ENCODE measurements around the gene RASA3. TPM values are rescaled to one million over a fixed set of nuclear protein-coding genes. Genes with fewer than 3 reads are reported as not detected.

Gene RASA3
- total and polyA plus RNA-seq, 2 of the 4 experiments (the other 2 are of a cell fraction) = 21.0 to 31.4 TPM

- intact Hi-C loops (cut with micrococcal nuclease) (no loop called here), dilution Hi-C loops (cut with HindIII; ENCODE audit: low sequenced_read_pairs, unreplicated experiment) (no loop called here), in situ Hi-C loops (cut with MboI; ENCODE audit: low sequenced_read_pairs) (no loop called here)
- Histone ChIP-seq H2BK15ac (ENCODE audit: low read depth, low read length) (no peak overlapping the region), H3K27ac (ENCODE audit: insufficient read depth, low read length) (no peak overlapping the region), H4K5ac (ENCODE audit: low read depth, low read length) (no peak overlapping the region), H4K20me1 (ENCODE audit: insufficient read depth, low read length) (no peaks in the 10 kb centered on the region; the same call in none of the 2 replicates), H3K18ac (ENCODE audit: low read depth, low read length) (no peak overlapping the region), H3K27me3 (ENCODE audit: control insufficient read depth, insufficient read depth, low read length) (peaks cover 24% of the 10 kb centered on the region), H3K9me1 (ENCODE audit: insufficient read depth, low read length) (no peaks in the 10 kb centered on the region), H3K36me3 (ENCODE audit: control insufficient read depth, insufficient read depth, low read length) (no peaks in the 10 kb centered on the region), H4K8ac (ENCODE audit: low read depth in 2 of 2, low read length in 2 of 2) (no peak overlapping the region), H2BK120ac (ENCODE audit: low read depth, low read length) (no peak overlapping the region), H3K56ac (ENCODE audit: extremely low read depth, insufficient read depth, low read length) (no peak overlapping the region), H3K4me1 (ENCODE audit: control insufficient read depth, insufficient read depth, low read length) (no peaks in the 10 kb centered on the region), H3K4ac (ENCODE audit: low read depth, low read length) (no peak overlapping the region), H4K91ac (ENCODE audit: insufficient read depth, low read depth, low read length) (no peak overlapping the region), H3K9me3 (ENCODE audit: control insufficient read depth, insufficient read depth, low read length) (no peaks in the 10 kb centered on the region), H2BK5ac (ENCODE audit: low read depth, low read length, poor library complexity, severe bottlenecking) (no peak overlapping the region), H3K4me3 (ENCODE audit: insufficient read depth, low read depth, low read length) (no peak overlapping the region), H2AK9ac (replicated peaks; ENCODE audit: low read depth, low read length, poor library complexity) (no peak overlapping the region), H3K14ac (replicated peaks; ENCODE audit: low read depth, low read length) (no peak overlapping the region), H3K9ac (ENCODE audit: low read depth, low read length) (no peak overlapping the region), H2AK5ac (ENCODE audit: low read depth, low read length) (no peak overlapping the region), H3K79me1 (ENCODE audit: low read depth in 1 of 2, low read length in 2 of 2) (no peaks in the 10 kb centered on the region), H3K4me2 (ENCODE audit: low read depth, low read length) (no peak overlapping the region), H2BK20ac (ENCODE audit: low read depth, low read length) (no peak overlapping the region), H2AFZ (replicated peaks; ENCODE audit: low read length, poor library complexity) (no peak overlapping the region), H3K23ac (ENCODE audit: low read depth, low read length) (no peak overlapping the region)
- ChIA-PET POLR2A (ENCODE audit: unreplicated experiment) (no interaction called here), CTCF (no interaction called here)
- BruUV-seq (replicated peaks) = no TSS peak
- TF ChIP-seq CEBPB (IDR thresholded peaks at IDR 0.05; ENCODE audit: low read depth, low read length) (no peak), RAD21 (IDR thresholded peaks at IDR 0.05; ENCODE audit: low read length) (no peak), ELK1 (IDR thresholded peaks at IDR 0.05; ENCODE audit: borderline replicate concordance, low read depth, low read length) (no peak), SMC3 (IDR thresholded peaks at IDR 0.05; ENCODE audit: low read depth, low read length) (no peak), MAZ (IDR thresholded peaks at IDR 0.05; ENCODE audit: borderline replicate concordance, low read depth, low read length) (no peak), RFX5 (IDR thresholded peaks at IDR 0.05; ENCODE audit: low read depth, low read length) (no peak), CHD1 (IDR thresholded peaks at IDR 0.05; ENCODE audit: low read depth, low read length) (no peak), POLR2A (IDR thresholded peaks at IDR 0.05; ENCODE audit: low read depth, low read length) (no peak), MAFK (IDR thresholded peaks at IDR 0.05; ENCODE audit: low read depth, low read length) (no peak), NFE2L2 (IDR thresholded peaks at IDR 0.05; ENCODE audit: low read depth, low read length) (no peak), MXI1 (IDR thresholded peaks at IDR 0.05; ENCODE audit: borderline replicate concordance, low read depth, low read length) (no peak), BHLHE40 (IDR thresholded peaks at IDR 0.05; ENCODE audit: low read depth, low read length) (no peak), RCOR1 (IDR thresholded peaks at IDR 0.05; ENCODE audit: insufficient replicate concordance, low read length) (no peak), FOS (IDR thresholded peaks at IDR 0.05; ENCODE audit: low read depth, low read length) (no peak)
- TF ChIP-seq, protein P1, sequence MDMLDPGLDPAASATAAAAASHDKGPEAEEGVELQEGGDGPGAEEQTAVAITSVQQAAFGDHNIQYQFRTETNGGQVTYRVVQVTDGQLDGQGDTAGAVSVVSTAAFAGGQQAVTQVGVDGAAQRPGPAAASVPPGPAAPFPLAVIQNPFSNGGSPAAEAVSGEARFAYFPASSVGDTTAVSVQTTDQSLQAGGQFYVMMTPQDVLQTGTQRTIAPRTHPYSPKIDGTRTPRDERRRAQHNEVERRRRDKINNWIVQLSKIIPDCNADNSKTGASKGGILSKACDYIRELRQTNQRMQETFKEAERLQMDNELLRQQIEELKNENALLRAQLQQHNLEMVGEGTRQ (IDR thresholded peaks at IDR 0.05; ENCODE audit: low read depth, low read length) = no peak
- TF ChIP-seq, protein P2, sequence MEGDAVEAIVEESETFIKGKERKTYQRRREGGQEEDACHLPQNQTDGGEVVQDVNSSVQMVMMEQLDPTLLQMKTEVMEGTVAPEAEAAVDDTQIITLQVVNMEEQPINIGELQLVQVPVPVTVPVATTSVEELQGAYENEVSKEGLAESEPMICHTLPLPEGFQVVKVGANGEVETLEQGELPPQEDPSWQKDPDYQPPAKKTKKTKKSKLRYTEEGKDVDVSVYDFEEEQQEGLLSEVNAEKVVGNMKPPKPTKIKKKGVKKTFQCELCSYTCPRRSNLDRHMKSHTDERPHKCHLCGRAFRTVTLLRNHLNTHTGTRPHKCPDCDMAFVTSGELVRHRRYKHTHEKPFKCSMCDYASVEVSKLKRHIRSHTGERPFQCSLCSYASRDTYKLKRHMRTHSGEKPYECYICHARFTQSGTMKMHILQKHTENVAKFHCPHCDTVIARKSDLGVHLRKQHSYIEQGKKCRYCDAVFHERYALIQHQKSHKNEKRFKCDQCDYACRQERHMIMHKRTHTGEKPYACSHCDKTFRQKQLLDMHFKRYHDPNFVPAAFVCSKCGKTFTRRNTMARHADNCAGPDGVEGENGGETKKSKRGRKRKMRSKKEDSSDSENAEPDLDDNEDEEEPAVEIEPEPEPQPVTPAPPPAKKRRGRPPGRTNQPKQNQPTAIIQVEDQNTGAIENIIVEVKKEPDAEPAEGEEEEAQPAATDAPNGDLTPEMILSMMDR (conservative IDR thresholded peaks at IDR 0.05; ENCODE audit: low read depth, low read length) = no peak
- ATAC-seq (ENCODE audit: low read depth) (no peak), DNase-seq (no peak)
- 82% methylated on average over 5 of the region's 7 CpGs; no CpG with 5 or more reads in 1 of the 2 experiments for WGBS, 2 experiments (ENCODE audit: extremely low coverage in 2 of 2, insufficient read length in 1 of 2)
Measured at GRCh38 chr13:114152285-114152645, 19.8 kb upstream of the RASA3 start.

All from IMR-90 (cell line).